SIG-M5 (cell line): ENCODE data around the gene PCDH1.

ENCODE experiments used
- DNase-seq: peaks from one replicate; lab custom pipeline; 2025; lab: John Stamatoyannopoulos, UW

PCDH1 gene

GRCh38 chr5:141873933-141874261, 4.3 kb downstream of the PCDH1 start:
- no peak for DNase-seq

DNA sequence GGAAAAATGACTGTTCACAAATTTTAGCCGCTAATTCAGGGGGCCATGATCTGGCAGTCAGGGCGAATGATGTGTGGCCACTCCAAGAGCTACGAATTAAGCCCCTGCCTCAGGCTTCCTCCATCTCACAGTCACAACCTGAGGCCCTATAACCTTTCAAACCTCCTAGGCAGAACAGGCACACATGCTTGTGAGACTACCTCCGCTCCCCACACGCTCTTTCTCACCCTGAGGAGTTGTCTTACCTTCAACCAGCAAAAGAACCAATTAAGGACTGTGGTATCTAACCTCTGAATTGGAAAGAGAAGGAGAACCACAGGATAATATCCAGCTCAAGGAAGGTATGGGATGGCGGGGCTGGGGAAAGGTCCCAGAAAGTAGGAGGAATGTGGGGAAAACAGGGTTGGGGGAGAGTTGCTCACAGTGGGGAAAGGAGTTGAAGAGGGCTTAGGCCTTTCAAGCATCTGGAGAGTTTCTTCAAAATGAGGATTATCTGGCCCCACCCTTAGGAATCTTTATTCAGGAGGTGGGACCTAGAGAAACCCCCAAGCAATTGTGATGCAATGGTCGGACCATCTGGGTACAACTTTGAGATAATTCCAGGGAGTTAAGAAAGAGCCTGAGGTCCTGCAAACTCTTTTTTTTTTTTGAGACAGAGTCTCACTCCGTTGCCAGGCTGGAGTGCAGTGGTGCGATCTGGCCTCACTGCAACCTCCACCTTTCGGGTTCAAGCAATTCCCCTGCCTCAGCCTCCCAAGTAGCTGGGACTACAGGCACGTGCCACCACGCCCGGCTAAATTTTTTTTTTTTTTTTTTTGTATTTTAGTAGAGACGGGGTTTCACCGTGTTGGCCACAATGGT, 5.5 kb downstream of the PCDH1 start:
- DNase-seq: no peak

DNA sequence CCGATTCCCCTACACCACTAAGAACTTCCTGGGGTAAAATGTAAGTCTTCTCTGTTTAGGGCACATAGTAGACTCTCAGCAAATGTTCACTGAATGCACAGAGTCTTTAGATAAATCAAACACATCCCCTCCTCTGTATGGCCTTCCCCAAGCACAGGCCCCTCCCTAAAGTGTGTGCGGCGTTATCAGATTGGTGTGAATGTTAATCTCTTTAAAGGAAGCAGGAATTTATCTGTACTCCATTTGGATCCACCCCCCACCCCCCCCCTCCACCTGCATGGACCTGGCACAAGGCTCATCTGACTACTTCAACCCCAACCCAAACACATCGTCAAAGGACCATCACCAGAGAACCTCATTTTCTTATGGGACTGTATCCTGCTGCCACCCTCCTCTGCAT, 6.3 kb downstream of the PCDH1 start:
- no peak for DNase-seq

GRCh38 chr5:141870871-141871270, 7.3 kb downstream of the PCDH1 start:
- DNase-seq: no peak

GRCh38 chr5:141870228-141870627, 8.0 kb downstream of the PCDH1 start:
- no peak for DNase-seq

DNA sequence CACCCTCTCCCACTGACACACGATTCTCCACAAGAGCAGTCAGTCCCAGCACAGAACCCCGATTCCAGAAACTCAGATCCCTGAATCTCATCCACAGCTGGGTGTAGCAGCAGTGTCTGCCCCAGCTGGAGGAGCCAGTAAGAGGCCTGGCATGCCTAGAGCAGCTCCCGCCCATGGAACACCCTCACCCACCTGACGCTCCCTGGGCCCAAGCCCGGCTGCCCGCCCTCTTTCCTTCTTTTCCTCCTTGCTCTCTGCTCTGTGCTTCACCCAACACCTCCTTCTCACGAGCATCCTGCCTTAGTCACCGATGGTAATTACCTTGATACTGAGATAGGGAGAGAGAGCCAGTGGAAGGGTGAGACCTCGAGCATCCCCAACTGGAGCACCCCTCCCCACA, 8.7 kb downstream of the PCDH1 start:
- no peak for DNase-seq

GRCh38 chr5:141869040-141869439, 9.2 kb downstream of the PCDH1 start:
- DNase-seq: no peak

- no peak for DNase-seq
Observed at GRCh38 chr5:141868541-141868940, 9.7 kb downstream of the PCDH1 start.

- DNase-seq: no peak
Observed at GRCh38 chr5:141867651-141868050, 10.6 kb downstream of the PCDH1 start.

GRCh38 chr5:141867139-141867538, 11.1 kb downstream of the PCDH1 start:
- no peak for DNase-seq

DNA sequence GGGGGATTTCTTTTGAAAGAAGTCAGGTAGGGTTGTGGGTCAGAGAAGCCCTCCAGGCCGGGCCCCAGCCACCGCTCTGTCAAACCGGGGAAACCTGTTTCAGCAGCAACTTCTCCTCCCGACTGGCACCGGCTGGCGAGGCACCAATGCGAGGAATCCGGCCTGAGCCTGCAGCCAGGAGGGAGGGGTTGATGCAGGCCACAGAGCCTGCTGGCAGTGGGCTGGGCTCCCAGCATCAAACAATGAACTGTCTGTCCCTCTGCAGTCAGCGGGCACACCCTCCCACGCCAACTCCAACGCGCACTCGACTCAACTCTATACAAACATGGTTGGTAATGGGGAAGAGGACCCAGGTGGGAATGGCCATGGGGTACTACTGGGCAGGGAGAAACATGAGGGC, 12.1 kb downstream of the PCDH1 start:
- no peak for DNase-seq

GRCh38 chr5:141865406-141865805, 12.8 kb downstream of the PCDH1 start:
- DNase-seq: no peak

DNA sequence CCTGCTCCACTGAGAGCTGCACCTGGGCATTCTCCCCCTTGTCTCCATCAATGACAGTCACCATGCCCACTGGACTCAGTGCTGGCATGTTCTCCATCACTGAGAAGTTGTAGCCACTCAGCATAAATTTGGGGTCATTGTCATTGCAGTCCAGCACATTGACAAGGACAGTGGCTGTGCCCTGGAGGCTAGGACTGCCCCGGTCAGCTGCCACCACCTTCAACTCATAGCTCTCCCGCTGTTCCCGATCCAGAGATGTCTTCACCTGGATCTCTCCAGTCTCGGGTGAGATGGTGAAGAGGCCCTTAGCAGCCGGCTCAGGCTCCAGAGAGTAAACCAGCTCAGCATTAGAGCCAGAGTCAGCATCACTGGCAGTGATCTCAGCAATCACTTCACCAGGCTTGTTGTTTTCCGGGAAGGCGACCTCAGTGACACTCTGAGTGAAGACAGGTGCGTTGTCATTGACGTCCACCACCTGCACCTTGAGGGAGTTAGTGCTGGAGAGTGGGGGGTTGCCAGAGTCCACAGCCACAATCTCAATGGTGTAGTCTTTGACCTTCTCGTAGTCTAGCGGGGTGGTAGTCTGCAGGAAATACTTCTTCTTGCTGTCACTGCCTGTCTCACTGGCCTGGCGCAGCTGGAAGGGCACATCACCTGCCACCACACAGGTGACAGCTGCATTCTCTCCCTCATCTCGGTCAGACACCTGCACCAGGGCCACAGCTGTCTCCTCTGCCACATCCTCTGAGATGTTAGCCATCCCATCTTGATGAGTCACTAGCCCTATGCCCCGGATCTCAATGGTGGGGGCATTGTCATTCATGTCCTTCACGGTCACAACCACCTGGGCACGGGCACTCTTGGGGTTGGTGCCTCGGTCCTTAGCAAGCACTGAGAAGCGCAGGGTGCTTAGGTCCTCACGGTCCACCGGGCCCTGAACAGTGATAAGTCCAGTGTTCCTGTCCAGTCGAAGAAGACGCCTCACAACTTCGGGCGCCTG, 13.5 kb downstream of the PCDH1 start:
- no peak for DNase-seq

DNA sequence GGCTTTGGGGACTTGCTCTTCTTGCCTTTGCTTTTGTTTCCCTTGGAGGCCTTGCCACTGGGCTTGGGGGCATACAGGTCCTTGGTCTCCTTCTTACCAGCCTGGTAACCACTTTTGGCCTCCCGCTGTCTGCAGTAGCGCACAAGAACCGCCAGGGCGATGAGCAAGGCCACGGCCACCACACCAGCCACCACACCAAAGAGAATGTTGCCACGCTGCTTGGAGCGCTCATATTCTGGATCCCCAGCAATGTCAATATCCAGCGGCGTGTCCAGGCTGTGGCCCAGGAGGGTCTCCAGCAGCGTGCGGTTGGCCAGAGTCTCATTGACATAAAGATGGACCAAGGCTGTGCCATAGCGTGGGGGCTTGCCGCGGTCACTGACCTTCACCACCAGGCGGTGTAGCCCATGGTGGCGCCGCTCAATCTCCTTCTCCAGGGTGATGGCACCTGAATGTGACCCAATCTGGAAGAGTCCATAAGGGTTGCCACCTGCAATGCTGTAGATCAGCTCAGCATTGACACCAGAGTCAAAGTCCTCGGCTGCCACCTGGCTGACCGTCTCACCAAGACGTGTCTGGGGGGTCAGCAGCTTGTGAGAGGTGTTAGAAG, 14.5 kb downstream of the PCDH1 start:
- no peak for DNase-seq

- DNase-seq: no peak
Observed at GRCh38 chr5:141862936-141863543, 15.2 kb downstream of the PCDH1 start.

- DNase-seq: no peak
Observed at GRCh38 chr5:141861194-141861593, 17.0 kb downstream of the PCDH1 start.

GRCh38 chr5:141858079-141858765, 20.0 kb downstream of the PCDH1 start:
- DNase-seq: no peak

GRCh38 chr5:141857226-141857625, 21.0 kb downstream of the PCDH1 start:
- DNase-seq: no peak

DNA sequence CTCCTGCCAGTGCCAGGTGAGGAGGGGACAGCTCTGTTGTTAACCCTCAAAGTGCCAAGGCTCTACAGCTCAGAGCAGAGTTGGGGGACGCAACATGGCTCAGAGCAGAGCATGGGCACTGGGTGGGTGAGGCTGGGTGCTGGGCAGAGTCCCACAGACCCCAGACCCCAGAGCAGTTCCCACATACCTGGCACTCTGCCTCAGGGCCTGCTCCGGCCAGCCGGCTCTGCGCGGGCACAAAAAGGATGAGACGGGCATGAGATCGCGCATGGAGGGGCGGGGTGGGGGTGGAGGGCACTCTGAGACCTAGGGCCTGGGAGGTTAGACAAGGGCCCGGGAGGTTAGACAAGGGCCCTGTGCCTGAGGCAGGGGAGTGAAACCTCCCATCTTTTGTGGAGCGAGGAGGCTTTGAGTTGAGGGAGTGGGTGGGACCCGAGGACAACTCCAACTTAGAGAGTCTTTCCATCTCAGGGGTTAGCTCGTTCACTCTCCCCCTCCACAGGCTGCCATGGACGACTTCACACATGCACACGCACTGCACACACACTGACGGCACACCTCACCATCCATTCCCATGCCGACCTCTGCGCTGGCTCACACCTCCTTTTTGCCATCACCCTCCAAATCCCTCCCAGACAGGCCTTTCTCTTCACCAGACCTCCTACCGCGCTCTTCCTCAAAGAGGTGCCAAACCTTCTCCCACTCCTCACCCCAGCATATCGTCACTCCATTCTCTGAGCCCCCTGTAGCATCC, 22.0 kb downstream of the PCDH1 start:
- no peak for DNase-seq

DNA sequence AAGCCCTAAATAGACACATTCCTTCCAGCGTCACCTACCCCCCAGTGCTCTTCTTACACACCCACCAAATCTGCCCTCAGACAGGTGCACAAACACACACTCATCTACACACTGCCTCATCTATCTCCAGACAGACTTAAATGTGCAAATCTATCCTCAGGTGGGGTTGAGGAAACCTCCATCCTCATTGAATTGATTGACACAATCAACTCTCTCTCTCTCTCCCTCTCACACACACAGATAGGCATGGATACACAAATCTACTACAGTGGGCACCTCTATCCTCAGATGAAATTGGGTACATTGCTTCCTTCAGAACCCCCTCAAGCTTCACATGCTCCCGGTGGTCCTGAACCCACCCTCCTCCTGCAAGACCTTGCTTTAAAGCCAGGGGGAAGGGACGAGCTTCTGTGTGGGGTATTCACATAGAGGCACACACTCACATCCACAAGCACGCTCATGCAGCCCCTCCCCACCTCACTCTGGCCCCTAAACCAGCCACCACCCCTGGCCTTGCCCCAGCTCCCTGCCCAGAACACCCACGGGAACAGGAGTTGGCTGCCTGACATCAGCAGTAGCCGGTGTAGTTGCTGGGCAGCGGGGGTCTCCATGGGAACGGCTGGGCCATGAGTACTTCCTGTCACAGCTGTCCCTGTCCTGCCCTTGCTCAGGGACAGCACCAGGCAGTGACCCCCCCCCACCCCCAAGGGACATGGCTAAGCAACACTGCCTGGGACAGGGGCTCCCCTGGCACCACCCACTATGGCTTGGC, 22.8 kb downstream of the PCDH1 start:
- DNase-seq: no peak
